B cell (primary cell): ENCODE data around the gene BUB1B. TPM values are rescaled to one million over a fixed set of nuclear protein-coding genes. Genes with fewer than 3 reads are reported as not detected.

Experiments
- ATAC-seq: fragments of 200-7000 bp; cut with Tn5 transposase; one replicate; pipeline ENCODE4 v1.10.0; 2021; ENCODE audit warnings: low read depth, mild to moderate bottlenecking, moderate number of reproducible peaks, moderate library complexity
- CTCF ChIA-PET: fragments of 350-600 bp; sonication (Branson Sonifier 250); formaldehyde crosslinking; loops from one replicate; lab custom pipeline; 2021; ENCODE audit warnings: antibody characterized with exemption, inconsistent platforms; lab: Charles Lee
- POLR2A ChIA-PET: fragments of 350-600 bp; sonication (Branson Sonifier 250); formaldehyde crosslinking; loops from one replicate; lab custom pipeline; 2021; ENCODE audit warnings: antibody characterized with exemption; lab: Charles Lee
- DNase-seq: peaks from one replicate; pipeline ENCODE4 v3.0.0; 2013
- H2AFZ ChIP-seq: 2 replicates; pipeline ENCODE4 v1.6.1; 2012; ENCODE audit warnings: mild to moderate bottlenecking, low read depth, low read length; ENCODE audit not compliant: insufficient read depth, poor library complexity, severe bottlenecking
- H3K27ac ChIP-seq, 2 donors: 1 replicate in 1 of 2; 2 replicates in 1 of 2; pipeline ENCODE4 v1.5.1; 2012 to 2013; ENCODE audit warnings: low read length in 2 of 2, mild to moderate bottlenecking in 2 of 2, moderate library complexity in 1 of 2
- H3K27me3 ChIP-seq, 4 experiments: fragments of 200-600 bp in 1 of 4; sonication (generic) in 1 of 4; replicated peaks in 1 of 4; 1 replicate in 2 of 4; 2 replicates in 2 of 4; pipeline versions ENCODE4 v1.6.1 to v1.7.0; 2013 to 2016; ENCODE audit warnings: low read length in 3 of 4, mild to moderate bottlenecking in 2 of 4, mixed read lengths in 1 of 4, moderate library complexity in 1 of 4; ENCODE audit not compliant: insufficient read depth in 4 of 4, control insufficient read depth in 3 of 4; ENCODE audit errors: control extremely low read depth in 1 of 4
- H3K36me3 ChIP-seq, 2 experiments: replicated peaks in 1 of 2; 1 replicate in 1 of 2; 2 replicates in 1 of 2; pipeline versions ENCODE4 v1.6.1 to v1.7.1; 2013; ENCODE audit warnings: low read length in 1 of 2; ENCODE audit not compliant: insufficient read depth in 2 of 2, control insufficient read depth in 1 of 2; ENCODE audit errors: control extremely low read depth in 1 of 2, extremely low read depth in 1 of 2
- H3K4me1 ChIP-seq, 2 donors: fragments of 200-600 bp in 1 of 2; sonication (generic) in 1 of 2; 1 replicate in 1 of 2; 2 replicates in 1 of 2; pipeline versions ENCODE4 v1.5.1 to v1.6.1; 2013 to 2017; ENCODE audit warnings: low read length in 2 of 2; ENCODE audit not compliant: control insufficient read depth in 2 of 2, insufficient read depth in 2 of 2
- H3K4me2 ChIP-seq: replicated peaks from 2 replicates; pipeline ENCODE3; 2012; ENCODE audit warnings: mild to moderate bottlenecking, low read depth, low read length; ENCODE audit not compliant: poor library complexity, severe bottlenecking
- H3K4me3 ChIP-seq, 5 experiments: fragments of 200-600 bp in 1 of 5; sonication (generic) in 1 of 5; 1 replicate in 3 of 5; 2 replicates in 2 of 5; pipeline versions ENCODE4 v1.5.1 to v1.7.0; 2011 to 2016; ENCODE audit warnings: low read length in 4 of 5, mild to moderate bottlenecking in 4 of 5, low read depth in 2 of 5, control low read depth in 1 of 5, moderate library complexity in 1 of 5; ENCODE audit not compliant: insufficient read depth in 1 of 5; ENCODE audit errors: control extremely low read depth in 1 of 5, extremely low read depth in 1 of 5
- H3K79me2 ChIP-seq: fragments of 200-600 bp; sonication (generic); one replicate; pipeline ENCODE4 v1.6.0; 2016; ENCODE audit warnings: low read length; ENCODE audit not compliant: control insufficient read depth, insufficient read depth
- H3K9ac ChIP-seq: fragments of 200-600 bp; sonication (generic); 2 replicates; pipeline ENCODE4 v1.6.1; 2017; ENCODE audit warnings: mild to moderate bottlenecking, low read length, moderate library complexity
- H3K9me3 ChIP-seq, 3 donors: one replicate each; pipeline versions ENCODE4 v1.6.1 to v1.7.1; 2013; ENCODE audit warnings: low read length in 2 of 3; ENCODE audit not compliant: control insufficient read depth in 2 of 3, insufficient read depth in 1 of 3; ENCODE audit errors: control extremely low read depth in 1 of 3
- H4K20me1 ChIP-seq: 2 replicates; pipeline ENCODE4 v1.6.0; 2012; ENCODE audit warnings: mild to moderate bottlenecking, low read length; ENCODE audit not compliant: insufficient read depth, control insufficient read depth, poor library complexity, severe bottlenecking
- H3K27ac Mint-ChIP-seq: one replicate; pipeline ENCODE4 v1.8.0; 2021; ENCODE audit warnings: mixed read lengths
- H3K27me3 Mint-ChIP-seq: one replicate; pipeline ENCODE4 v1.8.0; 2021; ENCODE audit warnings: mixed read lengths
- H3K4me1 Mint-ChIP-seq: one replicate; pipeline ENCODE4 v1.8.0; 2021; ENCODE audit warnings: mixed read lengths
- H3K4me3 Mint-ChIP-seq: one replicate; pipeline ENCODE4 v1.8.0; 2021; ENCODE audit warnings: mixed read lengths
- H3K9me3 Mint-ChIP-seq: one replicate; pipeline ENCODE4 v1.8.0; 2022; ENCODE audit warnings: mixed read lengths; ENCODE audit not compliant: insufficient read depth
- CTCF ChIP-seq: fragments of 200-600 bp; IDR thresholded peaks from one replicate; pipeline ENCODE4 v1.8.0; 2022; ENCODE audit warnings: antibody characterized with exemption, mild to moderate bottlenecking
- EZH2 ChIP-seq: IDR thresholded peaks from 2 replicates; pipeline ENCODE4 v1.6.1; 2012; ENCODE audit warnings: borderline replicate concordance, low read depth, mild to moderate bottlenecking, moderate library complexity, low read length; ENCODE audit not compliant: insufficient read depth, poor library complexity, severe bottlenecking
- WGBS: methylation state at CpG from one replicate; pipeline ENCODE4 v1.1.5; 2013; ENCODE audit warnings: missing lambda C conversion rate; ENCODE audit not compliant: insufficient coverage; 5-methylcytosine and 5-hydroxymethylcytosine counted together
- intact Hi-C: fragments of 100-400 bp; cut with micrococcal nuclease; formaldehyde crosslinking; loops from one replicate; pipeline ENCODE4 v1.10.0; 2022
- polyA plus RNA-seq: library from polyadenylated mRNA; depleted of rRNA; stranded (reverse); fragments of >200 nt; gene quantifications from 2 replicates; pipeline ENCODE4 v1.2.3, GENCODE V29; 2012
- total RNA-seq, 2 donors: library from RNA; stranded (reverse); fragments of 120-200 nt in 1 of 2; gene quantifications; 1 replicate in 1 of 2; 2 replicates in 1 of 2; pipeline versions ENCODE4 v1.2.3 to v1.2.4, GENCODE V29; 2013 to 2022

The BUB1B gene
- total and polyA plus RNA-seq, 2 donors (not counting 1 experiment from before 2014, with no cell fraction given): 0.70 to 4.4 TPM

- Mint-ChIP-seq H3K27ac (no peak overlapping the region), H3K4me3 (no peak overlapping the region), H3K9me3 (no peaks in the 10 kb centered on the region), H3K4me1 (no peaks in the 10 kb centered on the region), H3K27me3 (no peaks in the 10 kb centered on the region)
- H2AFZ ChIP-seq: no peak overlapping the region
- no peak overlapping the region for H3K4me2 ChIP-seq
- no peak for DNase-seq
- no peak overlapping the region for H3K4me3 ChIP-seq
- no peak for ATAC-seq
- no peaks in the 10 kb centered on the region for H4K20me1 ChIP-seq
- WGBS: 100% methylated on average over 4 of the region's 4 CpGs
- H3K27ac ChIP-seq: no peak overlapping the region
- intact Hi-C loops: no loop called here
- ChIA-PET POLR2A (no interaction called here), CTCF (interaction anchor here (0.6 to 1.1 kb wide), 2 partner anchors 68 to 104 kb away, joined by 3 read pairs; no protein-coding TSS in a partner anchor)
- H3K79me2 ChIP-seq: no peaks in the 10 kb centered on the region
- H3K4me1 ChIP-seq: no peaks in the 10 kb centered on the region
- no peaks in the 10 kb centered on the region for H3K9me3 ChIP-seq
- TF ChIP-seq EZH2 (no peak), CTCF (no peak)
- peaks cover 0 to 2% (median 0%) of the 10 kb centered on the region in 4 experiments for H3K27me3 ChIP-seq
- H3K9ac ChIP-seq: no peak overlapping the region
- H3K36me3 ChIP-seq: no peaks in the 10 kb centered on the region
Observed at GRCh38 chr15:40149339-40149738, 11.5 kb upstream of the BUB1B start.

GRCh38 chr15:40150163-40150925 lies 10.5 kb upstream of the BUB1B start:
- DNase-seq (no peak), ATAC-seq (no peak)
- Histone ChIP-seq H2AFZ (no peak overlapping the region), H3K79me2 (no peaks in the 10 kb centered on the region), H3K9ac (no peak overlapping the region), H3K4me1 (no peaks in the 10 kb centered on the region), H3K4me2 (no peak overlapping the region), H3K4me3 (no peak overlapping the region), H3K27ac (no peak overlapping the region), H3K36me3 (no peaks in the 10 kb centered on the region), H4K20me1 (no peaks in the 10 kb centered on the region), H3K9me3 (no peaks in the 10 kb centered on the region), H3K27me3 (peaks cover 0 to 2% (median 0%) of the 10 kb centered on the region in 4 experiments)
- 60% methylated on average over 1 of the region's 9 CpGs for WGBS
- H3K4me3 Mint-ChIP-seq: no peak overlapping the region
- POLR2A ChIA-PET: no interaction called here
- H3K27ac Mint-ChIP-seq: no peak overlapping the region
- intact Hi-C loops: no loop called here
- no peaks in the 10 kb centered on the region for H3K4me1 Mint-ChIP-seq
- CTCF ChIA-PET: interaction anchor here (1.1 kb wide), 1 partner anchor 67 kb away, joined by 3 read pairs; no protein-coding TSS in a partner anchor
- TF ChIP-seq EZH2: no peak
- no peak for TF ChIP-seq CTCF
- H3K9me3 Mint-ChIP-seq: no peaks in the 10 kb centered on the region
- no peaks in the 10 kb centered on the region for H3K27me3 Mint-ChIP-seq
